ENCODE data around the gene CHST3.

Gene CHST3

DNA sequence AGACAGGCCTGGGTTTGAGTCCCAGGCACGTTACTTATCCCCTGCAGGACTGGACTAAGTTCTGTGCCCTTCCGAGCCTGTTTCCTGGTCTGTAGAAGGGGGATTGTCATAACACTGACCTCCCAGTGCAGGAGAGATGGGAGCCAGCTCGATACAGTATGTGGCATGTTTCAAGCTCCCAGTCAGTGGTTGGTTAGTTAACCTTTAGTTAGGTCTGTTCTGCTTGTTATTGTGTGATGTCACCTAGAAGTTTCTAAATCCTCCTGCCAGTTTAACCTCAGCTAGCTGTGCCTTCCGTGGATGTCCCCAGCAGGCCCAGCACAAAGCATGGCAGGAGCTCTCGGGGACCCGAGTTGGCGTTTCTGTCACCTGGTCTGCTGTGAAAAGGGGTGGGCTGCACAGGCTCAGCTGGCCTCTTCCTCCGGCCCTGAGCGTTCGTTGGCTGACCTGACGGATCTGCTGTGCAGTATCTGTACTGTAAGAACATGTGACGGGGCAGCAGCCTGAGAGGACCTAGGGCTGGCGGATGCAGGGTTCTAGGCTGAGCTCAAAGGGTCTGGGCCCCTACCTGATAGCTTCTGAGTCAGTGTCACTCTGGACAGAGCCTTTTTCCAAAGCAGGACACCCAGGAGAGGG, 71.2 kb downstream of the CHST3 start:
- no peak overlapping the region for H2AFZ ChIP-seq (ENCODE audit: low read length, unreplicated experiment)
- H3K4me3 ChIP-seq (ENCODE audit: low read depth, low read length): no peak overlapping the region
- H3K4me1 ChIP-seq (ENCODE audit: control insufficient read depth, insufficient read depth, low read length, unreplicated experiment): peaks cover 10% of the 10 kb centered on the region
- H3K27ac ChIP-seq (ENCODE audit: low read depth, low read length): no peak overlapping the region
- no peaks in the 10 kb centered on the region for H3K79me2 ChIP-seq (ENCODE audit: control insufficient read depth, insufficient read depth, low read length, unreplicated experiment)
- no peaks in the 10 kb centered on the region for H3K27me3 ChIP-seq (ENCODE audit: insufficient read depth, low read length)
- no peaks in the 10 kb centered on the region for H3K36me3 ChIP-seq (ENCODE audit: insufficient read depth, low read length)

- Histone ChIP-seq H3K4me1 (ENCODE audit: control insufficient read depth, insufficient read depth, low read length, unreplicated experiment) (peaks cover 10% of the 10 kb centered on the region), H2AFZ (ENCODE audit: low read length, unreplicated experiment) (no peak overlapping the region), H3K36me3 (ENCODE audit: insufficient read depth, low read length) (no peaks in the 10 kb centered on the region), H3K4me3 (ENCODE audit: low read depth, low read length) (no peak overlapping the region), H3K27me3 (ENCODE audit: insufficient read depth, low read length) (no peaks in the 10 kb centered on the region), H3K27ac (ENCODE audit: low read depth, low read length) (no peak overlapping the region), H3K79me2 (ENCODE audit: control insufficient read depth, insufficient read depth, low read length, unreplicated experiment) (no peaks in the 10 kb centered on the region)
Measured at GRCh38 chr10:72037266-72037665, 73.1 kb downstream of the CHST3 start.

- H3K36me3 ChIP-seq (ENCODE audit: insufficient read depth, low read length): no peaks in the 10 kb centered on the region
- H3K79me2 ChIP-seq (ENCODE audit: control insufficient read depth, insufficient read depth, low read length, unreplicated experiment): no peaks in the 10 kb centered on the region
- no peak overlapping the region for H3K4me3 ChIP-seq (ENCODE audit: low read depth, low read length)
- no peak overlapping the region for H3K27ac ChIP-seq (ENCODE audit: low read depth, low read length)
- H3K4me1 ChIP-seq (ENCODE audit: control insufficient read depth, insufficient read depth, low read length, unreplicated experiment): peaks cover 10% of the 10 kb centered on the region
- H3K27me3 ChIP-seq (ENCODE audit: insufficient read depth, low read length): no peaks in the 10 kb centered on the region
- no peak overlapping the region for H2AFZ ChIP-seq (ENCODE audit: low read length, unreplicated experiment)
Measured at GRCh38 chr10:72037811-72038210, 73.6 kb downstream of the CHST3 start.

DNA sequence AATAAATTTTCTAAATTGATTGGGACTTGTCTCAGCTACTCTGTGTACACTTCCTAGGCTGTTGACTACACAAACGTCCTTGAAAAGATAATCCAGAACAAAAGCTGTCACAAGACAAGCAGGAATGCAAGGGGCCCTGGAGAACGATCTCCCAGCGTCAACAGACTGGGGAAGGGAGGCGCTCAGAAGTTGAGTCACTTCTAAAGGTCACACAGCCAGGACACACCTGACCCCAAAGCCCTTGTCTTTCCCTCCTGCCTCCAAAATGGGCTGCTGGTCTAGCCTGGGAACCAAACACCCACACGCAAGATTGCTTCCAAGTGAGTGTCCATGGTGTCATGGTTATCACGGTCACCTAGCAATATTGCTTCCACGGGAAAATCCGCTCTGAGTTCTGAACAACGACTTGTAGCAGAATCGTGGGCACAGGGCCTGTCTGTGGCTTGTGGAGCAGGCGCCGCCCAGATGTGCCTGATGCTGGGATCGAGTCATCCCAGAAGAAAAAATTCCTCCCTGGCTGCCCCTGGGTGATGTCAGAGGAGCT, 74.3 kb downstream of the CHST3 start:
- Histone ChIP-seq H3K4me1 (ENCODE audit: control insufficient read depth, insufficient read depth, low read length, unreplicated experiment) (peaks cover 10% of the 10 kb centered on the region), H3K27ac (ENCODE audit: low read depth, low read length) (no peak overlapping the region), H3K27me3 (ENCODE audit: insufficient read depth, low read length) (no peaks in the 10 kb centered on the region), H3K79me2 (ENCODE audit: control insufficient read depth, insufficient read depth, low read length, unreplicated experiment) (no peaks in the 10 kb centered on the region), H2AFZ (ENCODE audit: low read length, unreplicated experiment) (no peak overlapping the region), H3K4me3 (ENCODE audit: low read depth, low read length) (no peak overlapping the region), H3K36me3 (ENCODE audit: insufficient read depth, low read length) (no peaks in the 10 kb centered on the region)

DNA sequence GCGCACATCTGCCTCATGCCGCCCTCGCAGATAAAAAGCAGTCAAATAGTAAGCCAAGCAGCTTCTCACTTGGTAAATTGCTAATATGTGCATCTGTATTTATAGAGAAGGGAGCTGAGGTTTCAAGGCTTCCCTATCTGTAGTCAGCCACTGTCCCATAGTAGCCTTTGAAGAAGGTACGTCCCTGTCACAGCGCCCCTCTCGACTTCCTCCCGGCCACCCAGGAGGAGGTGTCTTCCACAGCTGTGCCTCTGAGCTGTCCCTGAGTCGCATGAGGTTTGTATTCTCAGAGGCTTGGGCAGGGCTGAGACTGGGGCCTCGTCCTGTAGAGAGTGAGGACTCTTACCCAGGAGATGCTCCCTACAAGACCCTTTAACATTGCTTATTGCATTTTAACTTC, 75.2 kb downstream of the CHST3 start:
- peaks cover 10% of the 10 kb centered on the region for H3K4me1 ChIP-seq (ENCODE audit: control insufficient read depth, insufficient read depth, low read length, unreplicated experiment)
- no peak overlapping the region for H2AFZ ChIP-seq (ENCODE audit: low read length, unreplicated experiment)

DNA sequence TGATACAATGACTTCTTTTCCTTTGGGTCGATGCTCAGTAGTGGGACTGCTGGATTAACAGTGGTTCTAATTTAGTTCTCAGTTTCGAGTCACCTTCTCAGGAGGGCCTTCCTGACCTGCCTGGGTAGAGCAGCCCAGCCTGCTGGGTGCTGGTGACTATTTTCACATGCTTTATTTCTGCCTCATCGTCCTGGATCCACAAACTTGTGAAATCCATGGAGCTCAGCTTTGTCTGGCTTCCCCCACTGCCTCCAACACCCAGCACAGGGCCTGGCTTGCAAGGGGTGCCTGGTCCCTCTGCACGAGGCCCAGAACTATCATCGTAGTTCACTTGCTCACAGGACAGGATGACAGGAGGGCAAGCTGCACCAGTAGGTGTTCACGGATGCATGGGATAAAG, 77.3 kb downstream of the CHST3 start:
- Histone ChIP-seq H3K27me3 (ENCODE audit: insufficient read depth, low read length) (no peaks in the 10 kb centered on the region), H3K4me3 (ENCODE audit: low read depth, low read length) (no peak overlapping the region), H3K79me2 (ENCODE audit: control insufficient read depth, insufficient read depth, low read length, unreplicated experiment) (no peaks in the 10 kb centered on the region), H3K36me3 (ENCODE audit: insufficient read depth, low read length) (no peaks in the 10 kb centered on the region), H3K4me1 (ENCODE audit: control insufficient read depth, insufficient read depth, low read length, unreplicated experiment) (peaks cover 10% of the 10 kb centered on the region), H2AFZ (ENCODE audit: low read length, unreplicated experiment) (no peak overlapping the region), H3K27ac (ENCODE audit: low read depth, low read length) (no peak overlapping the region)

More for the DNA sequence above, 75.2 kb downstream of the CHST3 start:
- no peak overlapping the region for H3K27ac ChIP-seq (ENCODE audit: low read depth, low read length)
- H3K79me2 ChIP-seq (ENCODE audit: control insufficient read depth, insufficient read depth, low read length, unreplicated experiment): no peaks in the 10 kb centered on the region
- H3K4me3 ChIP-seq (ENCODE audit: low read depth, low read length): no peak overlapping the region
- H3K36me3 ChIP-seq (ENCODE audit: insufficient read depth, low read length): no peaks in the 10 kb centered on the region
- H3K27me3 ChIP-seq (ENCODE audit: insufficient read depth, low read length): no peaks in the 10 kb centered on the region

DNA sequence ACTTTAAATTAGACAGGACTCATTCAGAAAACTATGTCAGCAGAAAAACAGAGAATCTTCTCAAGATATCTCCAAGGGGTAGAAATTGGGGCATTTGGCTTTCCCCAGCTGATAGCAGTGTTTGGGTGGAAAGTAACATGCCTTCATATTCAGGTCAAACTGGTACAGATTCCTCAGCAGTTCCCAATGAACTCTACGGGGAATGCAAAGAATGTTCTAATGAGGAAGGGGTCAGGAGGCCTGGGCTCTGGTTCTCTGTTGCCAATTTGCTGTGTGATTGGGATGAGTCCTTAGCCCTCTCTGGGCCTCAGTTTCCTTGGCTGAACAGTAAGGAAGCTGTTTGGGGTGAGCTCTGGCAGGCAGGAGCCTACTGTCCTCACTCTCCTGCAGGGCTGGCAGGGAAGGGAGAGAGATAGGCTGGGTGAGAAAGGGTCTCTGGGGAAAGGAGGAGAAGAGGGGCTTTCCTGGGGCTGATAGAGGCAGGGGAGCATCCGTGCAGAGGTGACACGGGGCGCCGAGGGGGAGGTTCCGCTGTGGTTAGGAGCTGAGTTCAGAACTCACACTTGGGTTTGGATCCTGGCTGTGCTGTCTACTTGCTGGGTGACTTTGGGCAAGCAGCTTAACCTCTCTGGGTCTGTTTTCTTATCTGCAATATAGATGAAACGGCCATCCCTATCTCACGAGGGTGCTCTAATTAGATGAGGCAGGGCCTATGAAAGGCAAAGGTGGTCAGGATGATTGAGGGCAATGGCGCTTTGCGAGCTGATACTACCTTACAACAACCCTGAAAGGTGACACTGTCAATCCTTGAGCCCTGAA, 79.0 kb downstream of the CHST3 start:
- no peak overlapping the region for H3K27ac ChIP-seq (ENCODE audit: low read depth, low read length)
- no peaks in the 10 kb centered on the region for H3K36me3 ChIP-seq (ENCODE audit: insufficient read depth, low read length)
- no peak overlapping the region for H2AFZ ChIP-seq (ENCODE audit: low read length, unreplicated experiment)
- H3K4me1 ChIP-seq (ENCODE audit: control insufficient read depth, insufficient read depth, low read length, unreplicated experiment): peaks cover 10% of the 10 kb centered on the region
- H3K79me2 ChIP-seq (ENCODE audit: control insufficient read depth, insufficient read depth, low read length, unreplicated experiment): no peaks in the 10 kb centered on the region
- H3K27me3 ChIP-seq (ENCODE audit: insufficient read depth, low read length): no peaks in the 10 kb centered on the region
- H3K4me3 ChIP-seq (ENCODE audit: low read depth, low read length): no peak overlapping the region

DNA sequence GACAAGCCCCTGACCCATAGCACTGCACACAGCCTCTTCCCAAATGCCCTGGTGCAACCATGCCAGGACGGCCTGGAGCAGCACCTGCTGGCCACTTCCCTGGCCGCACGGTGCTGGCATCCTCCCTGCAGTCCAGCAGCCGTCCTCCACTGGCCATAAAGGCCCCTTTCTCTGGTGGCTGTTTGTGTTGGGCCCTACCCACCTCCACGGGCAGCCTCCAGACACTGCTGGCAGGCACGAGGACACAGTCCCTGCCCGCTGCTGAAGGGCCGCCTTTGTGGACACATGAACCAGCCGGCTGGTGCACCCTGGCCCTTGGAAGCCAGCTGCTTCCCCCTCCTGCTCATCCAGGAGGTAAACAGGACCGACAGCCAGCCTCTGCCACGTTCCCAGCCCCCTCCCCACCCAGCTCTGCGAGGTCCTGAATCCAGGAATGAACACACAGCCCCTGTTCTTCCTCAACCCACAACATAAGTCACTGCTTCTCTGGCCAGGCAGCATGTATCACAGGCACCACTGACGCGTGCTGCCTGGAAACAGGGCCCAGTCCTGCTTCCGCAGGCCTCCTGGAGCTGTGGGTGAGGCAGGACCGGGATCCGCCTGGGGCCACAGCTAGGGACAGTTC, 80.3 kb downstream of the CHST3 start:
- Histone ChIP-seq H3K4me3 (ENCODE audit: low read depth, low read length) (no peak overlapping the region), H3K4me1 (ENCODE audit: control insufficient read depth, insufficient read depth, low read length, unreplicated experiment) (peaks cover 5% of the 10 kb centered on the region), H3K36me3 (ENCODE audit: insufficient read depth, low read length) (no peaks in the 10 kb centered on the region), H3K27ac (ENCODE audit: low read depth, low read length) (no peak overlapping the region), H3K27me3 (ENCODE audit: insufficient read depth, low read length) (no peaks in the 10 kb centered on the region), H3K79me2 (ENCODE audit: control insufficient read depth, insufficient read depth, low read length, unreplicated experiment) (no peaks in the 10 kb centered on the region), H2AFZ (ENCODE audit: low read length, unreplicated experiment) (no peak overlapping the region)

DNA sequence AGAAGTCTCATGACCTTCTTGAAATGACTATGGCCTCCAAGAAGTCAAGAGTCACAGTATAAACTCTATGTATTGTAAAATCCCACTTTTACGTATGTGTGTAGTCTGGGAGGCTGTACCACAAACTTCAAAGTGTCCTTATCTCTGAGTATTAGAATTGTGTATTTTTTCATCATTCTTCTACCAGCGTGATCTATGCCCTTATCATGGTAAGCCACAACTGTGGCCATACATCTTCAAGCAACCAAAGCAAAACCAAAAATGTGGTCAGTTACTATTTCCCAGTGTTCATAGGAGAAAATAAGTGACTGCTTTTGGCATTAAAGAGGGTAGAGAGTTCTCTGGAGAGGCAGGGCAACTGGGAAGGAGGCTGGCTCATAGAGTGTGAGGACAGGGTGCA, 81.4 kb downstream of the CHST3 start:
- H3K4me1 ChIP-seq (ENCODE audit: control insufficient read depth, insufficient read depth, low read length, unreplicated experiment): no peaks in the 10 kb centered on the region
- H2AFZ ChIP-seq (ENCODE audit: low read length, unreplicated experiment): no peak overlapping the region
- H3K79me2 ChIP-seq (ENCODE audit: control insufficient read depth, insufficient read depth, low read length, unreplicated experiment): no peaks in the 10 kb centered on the region
- no peaks in the 10 kb centered on the region for H3K27me3 ChIP-seq (ENCODE audit: insufficient read depth, low read length)
- H3K27ac ChIP-seq (ENCODE audit: low read depth, low read length): no peak overlapping the region
- no peak overlapping the region for H3K4me3 ChIP-seq (ENCODE audit: low read depth, low read length)
- H3K36me3 ChIP-seq (ENCODE audit: insufficient read depth, low read length): no peaks in the 10 kb centered on the region

DNA sequence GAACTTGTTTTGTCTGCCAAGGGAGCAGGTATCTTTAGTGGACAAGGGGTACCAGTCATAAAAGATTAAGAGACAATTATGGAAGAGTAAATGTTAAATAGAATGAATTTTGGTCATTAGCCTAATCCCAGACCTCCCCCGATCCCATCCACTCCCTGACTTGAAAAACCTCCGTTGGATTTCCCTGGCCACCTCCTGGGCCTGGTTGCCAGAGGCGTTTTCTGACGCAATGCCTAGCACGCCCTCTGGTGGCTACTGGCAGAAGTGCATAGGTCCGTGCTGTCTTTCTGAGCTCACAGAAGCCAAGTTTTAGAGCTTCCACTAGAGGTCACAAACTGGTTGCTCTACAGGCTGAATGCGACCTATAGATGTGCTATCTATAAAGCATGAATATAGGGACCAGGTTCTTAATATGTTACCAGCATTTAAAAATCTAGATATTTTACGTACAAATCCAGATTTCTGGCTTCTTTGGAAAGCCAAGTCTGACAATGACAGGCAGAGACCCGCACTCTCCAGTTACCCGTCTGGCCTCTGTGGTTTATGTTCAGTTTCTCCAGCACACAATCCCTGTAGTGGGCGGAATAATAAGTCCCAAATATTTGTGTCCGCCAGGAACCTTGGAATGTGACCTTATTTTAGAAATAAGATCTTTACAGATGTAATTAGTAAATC, 84.4 kb downstream of the CHST3 start:
- Histone ChIP-seq H3K36me3 (ENCODE audit: insufficient read depth, low read length) (no peaks in the 10 kb centered on the region), H3K79me2 (ENCODE audit: control insufficient read depth, insufficient read depth, low read length, unreplicated experiment) (no peaks in the 10 kb centered on the region), H3K4me1 (ENCODE audit: control insufficient read depth, insufficient read depth, low read length, unreplicated experiment) (no peaks in the 10 kb centered on the region), H3K4me3 (ENCODE audit: low read depth, low read length) (no peak overlapping the region), H3K27me3 (ENCODE audit: insufficient read depth, low read length) (no peaks in the 10 kb centered on the region), H3K27ac (ENCODE audit: low read depth, low read length) (no peak overlapping the region), H2AFZ (ENCODE audit: low read length, unreplicated experiment) (no peak overlapping the region)

Measured in ACC112 (cell line).